ENCODE measurements around the gene CASKIN2. TPM values are rescaled to one million over a fixed set of nuclear protein-coding genes. Genes with fewer than 3 reads are reported as not detected.
A peak's percentile ranks its signal among the peaks of the same experiment; 100 is the strongest.

The CASKIN2 gene
- total RNA-seq, 1 experiment from 2014 or later: 37.0 TPM

DNA sequence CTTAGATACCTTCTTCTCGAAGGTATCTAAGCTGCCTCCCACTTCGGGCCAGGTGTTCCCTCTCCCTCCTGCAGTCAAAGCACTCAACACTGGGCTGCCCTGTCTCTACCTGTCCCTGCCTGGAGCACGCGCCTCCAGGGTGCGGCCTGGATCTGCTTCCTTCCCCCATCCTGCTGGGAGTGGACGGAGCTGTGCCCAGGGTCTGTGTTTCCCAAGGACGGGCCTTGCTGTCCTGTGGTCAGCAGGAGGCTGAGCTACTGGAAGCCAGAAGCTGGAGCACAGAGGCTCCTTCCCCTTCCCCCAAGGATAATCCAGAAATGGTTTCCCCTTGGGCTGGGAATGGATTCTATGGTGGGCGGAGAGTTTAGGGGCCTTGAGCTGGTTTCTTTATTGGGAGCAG lies 26.9 kb upstream of the CASKIN2 start:
- WGBS (ENCODE audit: extremely low coverage, insufficient read length, low lambda C conversion rate): no CpG with 5 or more reads among the region's 8 CpGs
- peaks cover 20 to 21% of the 10 kb centered on the region in 2 experiments for H3K4me1 Mint-ChIP-seq

More for the DNA sequence above, 26.9 kb upstream of the CASKIN2 start:
- H2AFZ ChIP-seq (ENCODE audit: low read length): no peak overlapping the region
- no peak overlapping the region for H2BK15ac ChIP-seq (ENCODE audit: low read depth, low read length)
- H2BK20ac ChIP-seq (ENCODE audit: low read depth, low read length, poor library complexity, severe bottlenecking): no peak overlapping the region
- no peak for DNase-seq
- H4K20me1 ChIP-seq (ENCODE audit: control insufficient read depth, insufficient read depth, insufficient read length): no peaks in the 10 kb centered on the region
- H3T11ph ChIP-seq (ENCODE audit: low read length): no peak overlapping the region
- no peak overlapping the region for H2BK120ac ChIP-seq (ENCODE audit: low read depth, low read length, poor library complexity, severe bottlenecking)
- H3K9me3 ChIP-seq (ENCODE audit: control insufficient read depth, low read depth, low read length): no peaks in the 10 kb centered on the region
- no peaks in the 10 kb centered on the region for H3K23me2 ChIP-seq (ENCODE audit: insufficient read length, low read depth, low read length, poor library complexity, severe bottlenecking)
- H3K27me3 ChIP-seq (ENCODE audit: insufficient read depth, low read length): no peaks in the 10 kb centered on the region
- no peak overlapping the region for H2AK5ac ChIP-seq (ENCODE audit: insufficient read length, low read length)
- H4K8ac ChIP-seq (replicated peaks; ENCODE audit: insufficient read length, low read depth, low read length): no peak overlapping the region
- H3K23ac ChIP-seq (ENCODE audit: insufficient read length, low read depth, low read length): no peak overlapping the region
- H3K9me3 Mint-ChIP-seq: no peaks in the 10 kb centered on the region
- H3K4me2 ChIP-seq (ENCODE audit: insufficient read depth, insufficient read length, low read length): no peak overlapping the region
- H3K36me3 Mint-ChIP-seq (ENCODE audit: insufficient read depth in 1 of 3, low read depth in 3 of 3): peaks cover 0 to 22% (median 4%) of the 10 kb centered on the region in 3 experiments; a peak in 3 of 7 replicates
- H3K18ac ChIP-seq (ENCODE audit: insufficient read length, low read depth, low read length): no peak overlapping the region
- no peak overlapping the region for H2BK5ac ChIP-seq (ENCODE audit: insufficient read length, low read length)
- peak overlapping the region in 2 of 3 experiments; percentile 13 to 46; a peak in 1 of 7 replicates for H3K27ac Mint-ChIP-seq
- H3K27ac ChIP-seq (ENCODE audit: insufficient read length, low read depth, low read length): no peak overlapping the region
- H3K79me2 ChIP-seq (ENCODE audit: insufficient read depth, low read length): no peaks in the 10 kb centered on the region
- no peaks in the 10 kb centered on the region for H3K4me1 ChIP-seq (ENCODE audit: insufficient read depth, low read length)
- no peaks in the 10 kb centered on the region for H3K27me3 Mint-ChIP-seq (ENCODE audit: low read depth)
- no peaks in the 10 kb centered on the region for H3K79me1 ChIP-seq (ENCODE audit: insufficient read depth, low read depth, low read length, poor library complexity, severe bottlenecking)
- no peak overlapping the region for H3K9ac ChIP-seq (ENCODE audit: extremely low read depth, insufficient read length, low read length)
- no peak overlapping the region for H4K91ac ChIP-seq (ENCODE audit: insufficient read length, low read depth, low read length)
- H3K56ac ChIP-seq (ENCODE audit: insufficient read length, low read depth, low read length): no peak overlapping the region
- no peak overlapping the region for H3K4ac ChIP-seq (ENCODE audit: low read depth, low read length)
- H4K5ac ChIP-seq (ENCODE audit: insufficient read length, low read depth, low read length): no peak overlapping the region
- no peak overlapping the region; a peak in 1 of 5 replicates for H3K4me3 Mint-ChIP-seq
- TF ChIP-seq, protein P1, sequence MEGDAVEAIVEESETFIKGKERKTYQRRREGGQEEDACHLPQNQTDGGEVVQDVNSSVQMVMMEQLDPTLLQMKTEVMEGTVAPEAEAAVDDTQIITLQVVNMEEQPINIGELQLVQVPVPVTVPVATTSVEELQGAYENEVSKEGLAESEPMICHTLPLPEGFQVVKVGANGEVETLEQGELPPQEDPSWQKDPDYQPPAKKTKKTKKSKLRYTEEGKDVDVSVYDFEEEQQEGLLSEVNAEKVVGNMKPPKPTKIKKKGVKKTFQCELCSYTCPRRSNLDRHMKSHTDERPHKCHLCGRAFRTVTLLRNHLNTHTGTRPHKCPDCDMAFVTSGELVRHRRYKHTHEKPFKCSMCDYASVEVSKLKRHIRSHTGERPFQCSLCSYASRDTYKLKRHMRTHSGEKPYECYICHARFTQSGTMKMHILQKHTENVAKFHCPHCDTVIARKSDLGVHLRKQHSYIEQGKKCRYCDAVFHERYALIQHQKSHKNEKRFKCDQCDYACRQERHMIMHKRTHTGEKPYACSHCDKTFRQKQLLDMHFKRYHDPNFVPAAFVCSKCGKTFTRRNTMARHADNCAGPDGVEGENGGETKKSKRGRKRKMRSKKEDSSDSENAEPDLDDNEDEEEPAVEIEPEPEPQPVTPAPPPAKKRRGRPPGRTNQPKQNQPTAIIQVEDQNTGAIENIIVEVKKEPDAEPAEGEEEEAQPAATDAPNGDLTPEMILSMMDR (conservative IDR thresholded peaks at IDR 0.05): no peak
- no peak overlapping the region; the same call in 1 of the 2 replicates for H3K14ac ChIP-seq (ENCODE audit: insufficient read depth, low read length)
- H2BK12ac ChIP-seq (ENCODE audit: insufficient read length, low read depth, low read length): no peak overlapping the region
